Activated gamma-delta T cell (primary cell): Measurements from ENCODE around the gene MTRR.
"Not testable (repeated sequence)": the region's sequence is repeated elsewhere in the genome, so short reads cannot be mapped to it uniquely, and the experiment has no call there.

Experiments used
- DNase-seq: peaks from one replicate; lab custom pipeline; 2025; lab: John Stamatoyannopoulos, UW

Gene MTRR

DNA sequence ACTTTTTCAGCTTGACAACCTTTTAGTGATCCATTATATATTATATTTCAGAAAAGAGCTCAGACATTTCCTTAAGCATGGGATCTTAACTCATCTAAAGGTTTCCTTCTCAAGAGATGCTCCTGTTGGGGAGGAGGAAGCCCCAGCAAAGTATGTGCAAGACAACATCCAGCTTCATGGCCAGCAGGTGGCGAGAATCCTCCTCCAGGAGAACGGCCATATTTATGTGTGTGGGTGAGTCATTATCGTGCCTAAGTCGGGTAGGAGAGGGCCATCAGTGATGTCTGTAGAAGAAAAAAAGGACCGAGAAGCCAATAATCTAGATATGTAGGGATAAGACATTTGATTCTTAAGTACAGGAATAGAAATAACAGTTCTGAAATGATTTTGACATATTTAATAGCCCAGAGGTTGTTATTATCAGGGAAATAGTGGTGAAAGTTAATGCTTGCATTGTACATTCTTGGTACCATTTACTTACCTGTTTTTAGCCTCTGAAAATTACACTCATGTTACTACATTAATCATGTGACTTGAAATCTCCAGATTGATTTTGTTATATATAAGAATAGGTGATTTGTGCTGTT lies 28.2 kb downstream of the MTRR start:
- no peak for DNase-seq

DNA sequence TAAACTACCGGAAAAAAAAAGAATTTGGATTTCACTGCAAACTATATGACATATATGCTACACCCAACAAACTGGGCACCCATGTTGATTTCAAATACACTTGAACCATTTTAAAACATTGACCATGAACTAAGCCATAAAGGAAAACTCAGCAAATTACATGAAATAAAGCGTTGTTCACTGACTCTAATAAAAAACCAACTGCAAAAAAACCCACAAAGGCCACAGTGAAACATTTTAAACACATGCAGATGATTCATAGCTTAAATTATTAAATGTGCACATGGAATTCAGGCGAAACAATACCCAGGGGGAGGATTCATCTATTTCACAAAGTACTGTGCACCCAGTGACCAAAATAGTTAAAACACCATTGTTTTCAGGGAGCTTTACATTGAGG lies 33.3 kb downstream of the MTRR start:
- no peak for DNase-seq

DNA sequence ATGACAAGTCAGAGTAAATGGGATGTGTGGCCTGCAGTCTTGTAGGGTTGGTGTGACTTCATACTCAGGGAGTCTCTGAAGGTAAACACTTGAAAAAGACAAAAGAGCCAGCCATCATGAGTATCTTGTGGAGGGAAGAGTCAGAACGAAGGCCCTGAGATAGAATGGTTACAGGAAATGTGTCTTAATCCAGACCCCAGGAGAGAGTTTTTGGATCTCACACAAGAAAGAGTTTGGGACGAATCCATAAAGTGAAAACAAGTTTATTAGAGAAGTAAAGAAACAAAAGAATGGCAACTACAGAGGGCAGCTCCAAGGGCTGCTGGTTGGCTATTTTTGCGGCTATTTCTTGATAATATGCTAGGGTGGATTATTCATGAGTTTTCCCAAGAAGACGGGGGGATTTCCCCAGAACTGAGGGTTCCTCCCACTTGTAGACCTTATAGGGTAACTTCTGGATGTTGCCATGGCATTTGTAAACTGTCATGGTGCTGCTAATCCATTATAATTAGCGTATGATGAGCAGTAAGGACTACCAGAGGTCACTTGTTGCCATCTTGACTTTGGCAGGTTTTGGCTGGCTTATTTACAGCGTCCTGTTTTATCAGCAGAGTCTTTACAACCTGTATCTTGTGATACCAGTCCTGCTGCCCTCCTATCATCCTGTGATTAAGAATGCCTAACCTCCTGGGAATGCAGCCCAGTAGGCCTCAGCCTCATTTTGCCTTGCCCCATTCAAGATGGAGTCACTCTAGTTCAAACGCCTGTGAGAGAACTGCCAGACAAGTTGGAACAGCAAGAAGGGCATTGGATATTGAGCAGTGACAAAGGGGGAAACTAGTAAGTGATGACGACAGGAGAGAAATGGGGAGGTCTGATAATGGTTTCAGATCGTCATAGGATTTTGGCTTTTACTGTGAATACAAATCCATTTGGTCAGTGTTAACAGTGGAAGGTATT lies 34.0 kb downstream of the MTRR start:
- no peak for DNase-seq

DNA sequence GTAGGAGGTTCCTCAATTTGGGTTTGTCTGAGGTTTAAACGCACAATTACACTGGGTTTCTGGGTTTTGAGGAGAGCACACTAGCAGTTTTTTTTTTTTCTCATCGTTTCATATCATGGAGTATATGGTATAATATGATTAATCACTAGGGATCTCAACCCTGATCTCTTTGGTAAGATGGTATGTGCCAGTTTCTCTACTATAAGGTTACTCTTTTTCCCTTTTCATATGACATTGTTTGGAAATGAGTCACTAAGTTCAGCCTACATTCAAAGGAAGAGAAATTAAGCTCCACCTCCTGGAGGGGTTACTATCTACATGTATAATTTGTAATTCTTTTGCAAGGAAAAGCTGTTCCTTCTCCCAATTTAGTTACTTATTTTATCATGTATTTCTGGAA lies 35.2 kb downstream of the MTRR start:
- no peak for DNase-seq

DNA sequence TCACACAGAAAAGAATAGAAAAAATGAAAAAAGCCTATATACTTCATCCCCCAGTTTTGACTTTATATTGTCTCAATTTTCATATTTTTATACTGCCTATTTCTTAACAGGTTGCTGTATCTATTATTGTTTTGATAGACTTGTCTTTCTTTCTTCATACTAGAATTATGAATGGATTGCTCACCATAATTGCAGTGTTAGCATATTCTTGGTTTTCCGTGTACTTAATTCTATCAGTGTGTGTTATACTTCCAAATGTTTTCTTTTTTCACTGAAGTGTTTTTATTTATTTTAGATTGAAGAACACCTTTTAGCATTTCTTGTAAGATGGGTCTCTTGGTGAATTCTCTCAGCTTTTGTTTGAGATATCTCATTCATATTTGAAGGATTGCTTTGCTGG lies 38.7 kb downstream of the MTRR start:
- DNase-seq: no peak

DNA sequence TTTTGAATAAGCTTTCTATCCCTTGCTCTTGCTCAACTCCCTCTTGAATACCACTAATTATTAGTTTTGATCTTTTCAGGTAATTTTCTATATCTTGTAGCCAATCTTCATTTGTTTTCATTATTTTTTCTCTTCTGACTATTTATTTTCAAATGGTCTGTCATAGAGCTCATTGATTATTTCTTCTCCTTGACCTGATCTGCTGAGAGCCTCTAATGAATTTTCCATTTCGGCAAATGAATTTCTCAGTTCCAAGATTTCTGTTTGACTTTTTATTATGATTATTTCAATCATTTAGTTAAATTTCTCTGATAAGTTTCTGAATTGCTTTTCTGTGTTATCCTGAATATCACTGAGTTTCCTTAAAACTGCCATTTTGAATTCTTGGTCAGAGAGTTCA lies 39.4 kb downstream of the MTRR start:
- DNase-seq: no peak

DNA sequence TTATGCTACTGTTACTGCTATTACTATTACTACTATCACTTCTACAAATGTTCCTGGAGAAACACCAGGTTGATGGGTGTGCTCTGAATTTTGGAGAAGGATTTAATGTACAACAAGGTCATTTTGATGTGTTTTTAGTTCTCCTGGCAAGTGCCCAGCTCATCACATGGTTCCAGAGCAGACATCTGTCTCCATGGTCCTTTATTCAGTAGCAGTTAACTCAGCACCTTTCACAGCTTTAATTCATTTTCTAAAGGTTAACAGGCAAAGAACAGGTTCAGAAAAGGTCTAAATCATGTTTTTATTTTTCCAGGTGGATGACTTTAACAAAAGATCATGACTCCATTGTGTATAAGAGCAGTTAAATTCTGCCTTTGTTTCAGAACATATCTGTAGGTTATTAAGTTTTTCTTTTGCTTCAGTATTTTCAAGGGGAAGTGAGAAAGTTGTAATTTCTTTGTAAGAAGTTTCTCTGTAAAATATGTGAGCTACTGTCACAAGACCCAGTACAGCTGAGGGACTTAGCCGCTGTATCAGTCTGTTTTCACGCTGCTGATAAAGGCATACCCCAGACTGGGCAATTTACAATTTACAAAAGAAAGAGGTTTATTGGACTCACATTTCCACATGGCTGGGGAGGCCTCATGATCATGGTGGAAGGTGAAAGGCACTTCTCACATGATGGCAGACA lies 41.9 kb downstream of the MTRR start:
- no peak for DNase-seq

DNA sequence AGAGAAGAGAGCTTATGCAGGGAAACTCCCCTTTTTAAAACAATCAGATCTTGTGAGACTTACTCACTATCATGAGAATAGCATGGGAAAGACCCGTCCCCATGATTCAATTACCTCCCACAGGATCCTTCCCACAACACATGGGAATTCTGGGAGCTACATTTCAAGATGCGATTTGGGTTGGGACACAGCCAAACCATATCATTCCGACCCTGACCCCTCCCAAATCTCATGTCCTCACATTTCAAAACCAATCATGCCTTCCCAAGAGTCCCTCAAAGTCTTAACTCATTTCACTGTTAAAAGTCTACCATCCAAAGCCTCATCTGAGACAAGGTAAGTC lies 42.5 kb downstream of the MTRR start:
- DNase-seq: not testable (repeated sequence)

DNA sequence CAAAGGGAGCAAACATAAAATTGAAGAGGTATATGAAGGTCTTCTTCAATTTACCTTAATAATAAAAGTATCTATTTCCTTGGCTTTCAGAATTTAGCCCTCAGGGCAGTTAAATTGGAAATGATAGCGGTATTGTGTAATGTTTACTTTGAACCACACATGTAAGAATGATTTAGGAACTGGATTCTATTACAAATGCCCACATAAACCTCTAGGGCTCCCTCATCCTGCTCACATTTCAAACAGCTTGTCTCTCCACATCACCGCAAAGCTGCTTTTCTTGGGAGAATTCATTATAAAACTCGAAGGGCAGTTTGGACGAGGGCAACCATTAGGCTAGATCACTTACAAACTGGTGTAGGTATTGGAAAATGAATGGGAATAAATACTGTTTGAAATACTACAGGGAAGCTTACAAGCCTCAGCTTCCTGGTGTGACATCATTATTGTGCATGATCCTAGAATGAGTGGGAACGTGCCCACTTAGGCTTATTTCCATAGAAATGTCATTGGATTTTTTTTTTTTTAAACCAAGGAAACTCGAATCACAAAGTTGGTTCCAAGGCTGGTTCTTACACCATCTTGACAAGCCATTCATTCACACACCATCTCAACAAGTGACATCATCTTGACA lies 47.3 kb downstream of the MTRR start:
- DNase-seq: no peak

DNA sequence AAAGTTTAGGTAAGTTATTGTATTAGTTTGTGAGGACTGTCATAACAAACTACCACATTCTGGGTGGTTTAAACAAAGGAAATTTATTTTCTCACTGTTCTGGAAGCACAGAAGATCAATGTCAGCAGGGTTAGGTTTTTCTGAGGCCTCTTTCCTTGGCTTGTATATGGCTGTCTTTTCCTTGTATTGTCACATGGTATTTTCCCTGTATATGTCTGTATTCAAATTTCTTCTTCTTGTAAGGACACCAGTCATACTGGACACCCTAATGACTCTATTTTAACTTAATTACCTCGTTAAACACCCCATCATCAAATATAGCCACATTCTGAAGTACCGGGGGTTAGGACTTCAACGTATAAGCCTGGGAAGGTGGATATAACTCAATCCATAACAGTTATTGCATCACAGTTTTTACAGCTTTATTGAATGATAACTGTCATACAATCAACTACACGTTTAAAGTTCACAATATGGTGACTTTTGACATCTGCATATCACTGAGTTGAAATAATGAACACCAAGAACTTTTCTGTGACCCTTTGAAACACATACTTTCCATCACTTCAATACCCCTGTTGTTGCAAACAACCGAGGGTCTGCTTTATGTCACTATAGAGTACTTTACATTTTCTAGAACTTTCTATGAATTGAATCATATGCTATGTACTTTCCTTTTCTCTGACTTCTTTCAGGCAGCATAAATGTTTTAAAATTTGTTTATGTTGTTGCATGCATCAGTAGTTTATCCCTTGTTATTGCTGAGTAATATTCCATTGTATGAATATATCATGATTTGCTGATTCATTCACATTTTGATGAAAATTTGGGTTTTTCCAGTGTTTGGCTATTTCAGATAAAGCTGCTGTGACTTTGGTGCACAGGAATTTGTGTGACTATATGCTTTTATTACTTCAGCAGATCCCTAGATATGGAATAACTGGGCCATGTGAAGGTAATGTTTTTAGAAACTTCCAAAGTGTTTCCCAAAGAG lies 48.5 kb downstream of the MTRR start:
- DNase-seq: no peak

DNA sequence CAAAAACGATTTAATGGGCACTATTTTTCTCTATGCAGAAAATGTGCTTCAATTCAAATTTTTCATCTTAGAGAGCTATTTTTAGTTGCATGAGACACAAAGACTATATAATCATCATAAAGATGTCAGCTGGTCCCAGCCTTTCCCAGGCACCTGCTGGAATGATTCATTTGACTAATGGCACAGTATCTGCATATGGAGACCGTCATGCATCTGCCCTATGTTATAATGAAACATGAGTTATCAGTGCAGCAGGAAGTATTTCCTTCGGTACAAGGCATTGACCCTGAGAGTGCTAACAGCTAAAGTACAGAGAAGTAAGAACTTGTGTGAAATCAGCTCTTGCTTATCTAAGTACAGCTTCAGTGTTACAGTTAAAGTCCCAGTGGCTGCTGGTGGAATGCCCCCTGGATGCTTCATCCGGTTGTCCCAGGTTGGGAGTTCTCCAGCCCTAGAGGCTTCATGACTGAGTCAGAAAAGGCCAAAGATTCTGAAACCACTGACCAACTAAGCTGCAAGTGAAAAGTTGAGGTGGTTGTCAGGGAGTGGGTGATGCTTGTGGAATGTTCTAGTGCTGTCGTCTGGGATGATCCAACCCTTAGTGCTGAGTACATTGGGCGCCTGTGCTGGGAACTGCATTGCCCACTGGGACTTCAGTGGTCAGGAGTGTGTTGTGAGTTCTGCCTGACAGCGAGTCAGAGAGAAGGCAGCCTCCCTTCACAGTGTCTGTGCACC lies 57.2 kb downstream of the MTRR start:
- no peak for DNase-seq

DNA sequence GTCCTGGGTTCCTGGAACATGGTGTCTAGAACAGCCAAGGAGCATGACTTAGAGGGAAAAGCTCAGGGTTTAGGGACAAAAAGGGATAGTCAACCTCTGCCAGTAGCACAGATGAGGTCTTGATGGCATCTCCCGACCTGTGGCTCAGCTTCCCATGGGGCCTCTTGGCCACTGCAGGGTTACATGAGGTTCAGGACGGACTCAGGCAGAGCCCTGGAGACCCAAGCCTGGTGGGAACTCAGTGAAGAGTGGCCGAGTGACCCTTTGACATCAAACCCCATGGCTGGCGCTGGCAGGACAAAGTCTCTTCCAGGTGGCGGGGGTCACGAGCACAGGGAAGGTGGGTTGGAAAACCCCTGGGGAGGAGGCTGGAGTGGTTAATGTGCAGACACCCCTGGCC lies 57.8 kb downstream of the MTRR start:
- DNase-seq: no peak

DNA sequence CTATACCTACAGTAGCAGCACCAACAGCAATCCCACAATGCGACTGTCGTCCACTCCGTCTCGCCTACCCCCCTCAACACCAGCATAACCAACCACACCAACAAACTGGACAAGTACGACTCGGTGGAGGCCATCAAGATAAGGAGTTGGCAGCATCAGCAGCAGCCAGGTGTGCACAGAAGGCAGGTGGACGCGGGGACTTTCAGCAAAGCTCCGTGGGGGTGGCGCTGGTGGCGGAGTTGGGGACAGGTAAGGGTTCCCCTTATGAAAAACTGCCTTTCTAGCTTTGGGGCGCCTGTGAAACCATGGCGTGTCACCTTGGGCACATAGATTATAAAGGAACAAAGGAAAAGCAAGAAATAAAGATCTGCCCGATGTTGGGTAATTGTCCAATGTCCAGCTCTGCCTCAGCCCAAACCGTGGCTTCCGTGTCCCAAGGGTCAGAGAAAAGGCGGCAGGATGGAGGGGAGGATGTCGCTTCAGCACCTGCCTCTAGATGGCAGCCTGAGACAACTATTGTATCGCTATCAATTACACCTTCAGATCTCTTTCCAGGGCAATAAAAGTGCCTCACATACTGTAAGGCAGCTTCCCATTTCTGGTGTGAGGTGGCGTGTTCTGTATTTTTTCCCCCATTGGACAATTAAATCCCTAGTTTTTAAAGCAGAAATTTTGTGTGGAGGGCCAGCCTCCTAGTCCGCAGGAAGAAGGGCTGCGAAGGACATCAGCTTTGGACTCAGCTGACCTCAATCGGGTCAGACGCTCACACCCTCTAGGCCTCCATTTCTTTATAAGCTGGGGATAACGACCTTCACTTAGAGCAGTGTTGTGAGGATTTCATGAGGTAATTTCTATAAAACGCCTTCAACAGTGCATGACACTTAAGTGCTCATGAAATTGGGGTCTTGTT lies 58.8 kb downstream of the MTRR start:
- no peak for DNase-seq

DNA sequence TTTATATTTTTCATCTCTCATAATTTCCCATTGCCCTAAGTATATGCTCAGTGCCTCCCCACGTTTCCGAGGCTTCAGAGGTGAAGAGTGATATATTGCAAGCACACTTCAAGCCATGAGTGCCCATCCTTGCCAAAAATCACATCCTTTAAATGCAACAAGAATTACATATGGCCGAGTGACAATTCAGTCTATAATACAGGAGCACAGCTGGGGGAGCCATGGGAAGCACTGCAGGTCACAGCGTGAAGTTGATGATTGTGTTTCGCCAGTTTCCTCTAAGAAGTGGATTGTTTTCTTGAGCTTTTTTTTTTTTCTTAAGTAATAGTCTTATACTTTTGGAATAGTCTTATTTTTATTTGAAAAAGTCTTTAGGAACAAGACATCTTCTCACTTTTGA lies 61.1 kb downstream of the MTRR start:
- no peak for DNase-seq

DNA sequence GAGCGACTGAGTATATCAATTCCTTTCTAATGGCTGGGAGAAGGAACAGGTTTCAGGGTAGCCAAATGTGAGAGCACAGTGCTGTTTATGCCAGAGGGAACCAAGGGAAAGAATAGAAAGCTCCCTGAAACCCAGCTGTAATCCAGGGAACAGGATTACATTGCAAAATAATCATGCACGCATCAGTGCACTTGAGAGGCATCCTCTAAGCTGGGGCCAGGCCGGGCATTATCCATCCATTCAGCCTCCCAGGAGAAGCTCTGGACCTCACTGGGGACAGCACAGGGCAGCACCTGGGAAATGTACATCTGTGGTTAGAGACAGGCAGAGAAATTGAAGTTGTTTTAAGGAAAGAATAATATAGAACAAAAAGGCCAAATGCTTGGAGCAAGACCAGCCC lies 72.7 kb downstream of the MTRR start:
- no peak for DNase-seq

DNA sequence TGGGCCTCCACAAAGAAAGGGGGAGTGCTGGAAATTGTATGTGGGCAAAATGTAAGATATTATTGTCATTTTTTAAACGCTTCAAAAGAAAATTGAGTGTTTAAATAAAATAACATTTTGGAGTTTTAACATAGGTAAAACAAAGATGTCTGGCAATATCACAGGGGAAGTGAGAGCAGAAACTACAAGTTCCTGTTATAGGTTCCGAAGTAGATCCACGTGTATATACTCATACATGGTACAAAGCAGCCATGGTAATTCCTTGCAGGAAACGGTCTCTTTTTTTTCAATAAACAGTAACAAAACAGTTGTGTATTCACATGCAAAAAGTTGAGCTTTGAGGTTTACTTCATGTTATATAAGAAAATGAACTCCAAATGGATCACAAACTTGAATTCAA lies 78.4 kb downstream of the MTRR start:
- no peak for DNase-seq
